Hepatocyte (in vitro differentiated cells): ENCODE results near the gene NCLN.

Experiments
- CTCF ChIP-seq: fragments of 200-600 bp; sonication (generic); IDR thresholded peaks from 2 replicates; pipeline ENCODE4 v1.5.1; 2016; ENCODE audit warnings: antibody characterized with exemption, mild to moderate bottlenecking; ENCODE audit not compliant: poor library complexity
- EZH2 ChIP-seq: fragments of 200-600 bp; sonication (generic); IDR thresholded peaks from 2 replicates; pipeline ENCODE4 v1.6.1; 2016; ENCODE audit warnings: antibody characterized with exemption, mild to moderate bottlenecking, borderline replicate concordance
- EZH2phosphoT487 ChIP-seq: fragments of 200-600 bp; sonication (generic); IDR thresholded peaks from one replicate; pipeline ENCODE4 v1.6.1; 2018; ENCODE audit warnings: antibody characterized with exemption, mild to moderate bottlenecking, low read depth, moderate library complexity; ENCODE audit not compliant: unreplicated experiment, severe bottlenecking

GRCh38 chr19:3183721-3184641, 1.7 kb upstream of the NCLN start:
- no peak for TF ChIP-seq EZH2
- TF ChIP-seq CTCF, result no peak
- no peak for TF ChIP-seq EZH2phosphoT487
